ENCODE measurements around the gene C5AR2.
A peak's percentile ranks its signal among the peaks of the same experiment; 100 is the strongest.
"Not testable (repeated sequence)": the region's sequence is repeated elsewhere in the genome, so short reads cannot be mapped to it uniquely, and the experiment has no call there.

Gene C5AR2

GRCh38 chr19:47331931-47332547, at the start of gene C5AR2:
TSS of gene C5AR2 (plus strand) at chr19:47332175. CDS start at chr19:47340800, 8,625 bp downstream.
- DNase-seq, result no peak

GRCh38 chr19:47283405-47284059, 48.4 kb upstream of the C5AR2 start:
- DNase-seq, result peak; percentile 19

- peak; percentile 50 for DNase-seq
These were observed 47.6 kb upstream of the C5AR2 start for GRCh38 chr19:47284324-47284899.

GRCh38 chr19:47296036-47296435, 35.9 kb upstream of the C5AR2 start:
- DNase-seq, result peak; percentile 84

GRCh38 chr19:47300867-47301266, 31.1 kb upstream of the C5AR2 start:
- DNase-seq, result not testable (repeated sequence)

GRCh38 chr19:47302249-47302648, 29.7 kb upstream of the C5AR2 start:
- no peak for DNase-seq

GRCh38 chr19:47303966-47304365, 28.0 kb upstream of the C5AR2 start:
- DNase-seq, result no peak

GRCh38 chr19:47305309-47305751, 26.6 kb upstream of the C5AR2 start:
- peak; percentile 8 for DNase-seq

- no peak for DNase-seq
These were observed 25.7 kb upstream of the C5AR2 start for GRCh38 chr19:47306303-47306702.

- DNase-seq, result no peak
These were observed 22.9 kb upstream of the C5AR2 start for GRCh38 chr19:47309038-47309437.

- DNase-seq, result no peak
These were observed 22.4 kb upstream of the C5AR2 start, which contains the start of gene C5AR1 for GRCh38 chr19:47309608-47310007. TSS of gene C5AR1 (plus strand) at chr19:47309861. CDS start at chr19:47309896, 35 bp downstream.

- no peak for DNase-seq
These were observed 21.7 kb upstream of the C5AR2 start for GRCh38 chr19:47310323-47310722.

- peak; percentile 21 for DNase-seq
These were observed 21.2 kb upstream of the C5AR2 start for GRCh38 chr19:47310819-47311218.

- DNase-seq, result no peak
These were observed 19.5 kb upstream of the C5AR2 start for GRCh38 chr19:47312366-47313006.

GRCh38 chr19:47313754-47314295, 18.1 kb upstream of the C5AR2 start:
- no peak for DNase-seq

- no peak for DNase-seq
These were observed 16.7 kb upstream of the C5AR2 start for GRCh38 chr19:47315125-47315821.

- no peak for DNase-seq
These were observed 15.5 kb upstream of the C5AR2 start for GRCh38 chr19:47316513-47316912.

GRCh38 chr19:47319923-47320871, 11.8 kb upstream of the C5AR2 start:
- DNase-seq, result no peak

- DNase-seq, result no peak
These were observed 10.3 kb upstream of the C5AR2 start for GRCh38 chr19:47321630-47322029.

- no peak for DNase-seq
These were observed 9.9 kb upstream of the C5AR2 start for GRCh38 chr19:47322058-47322457.

- no peak for DNase-seq
These were observed 8.6 kb upstream of the C5AR2 start for GRCh38 chr19:47323409-47323808.

- no peak for DNase-seq
These were observed 8.1 kb upstream of the C5AR2 start for GRCh38 chr19:47323872-47324271.
